ENCODE results near the gene LIPT1.
"Not testable (repeated sequence)": the region's sequence is repeated elsewhere in the genome, so short reads cannot be mapped to it uniquely, and the experiment has no call there.

The LIPT1 gene

GRCh38 chr2:99180755-99181623 lies 26.2 kb downstream of the LIPT1 start, which contains the start of the genes MITD1 and MRPL30:
Gene MITD1 (minus strand): TSS chr2:99181058. CDS start chr2:99180981, 77 bp downstream.
Gene MRPL30 (plus strand): TSS chr2:99181184. CDS start chr2:99186204, 5,020 bp downstream.
- peak; percentile 88 to 97 for DNase-seq

- DNase-seq: peak in 1 of 2 experiments; percentile 23
Observed at GRCh38 chr2:99181624-99182000, 26.8 kb downstream of the LIPT1 start.

GRCh38 chr2:99183025-99183424 lies 28.3 kb downstream of the LIPT1 start:
- no peak for DNase-seq

- no peak for DNase-seq
Observed at GRCh38 chr2:99184811-99185210, 30.0 kb downstream of the LIPT1 start.

- no peak for DNase-seq
Observed at GRCh38 chr2:99187011-99187410, 32.2 kb downstream of the LIPT1 start.

- DNase-seq: no peak
Observed at GRCh38 chr2:99188357-99188756, 33.6 kb downstream of the LIPT1 start.

GRCh38 chr2:99190548-99190947 lies 35.8 kb downstream of the LIPT1 start:
- no peak for DNase-seq

GRCh38 chr2:99192364-99192763 lies 37.6 kb downstream of the LIPT1 start:
- not testable (repeated sequence) for DNase-seq

- DNase-seq: no peak
Observed at GRCh38 chr2:99198103-99198841, 43.5 kb downstream of the LIPT1 start.

GRCh38 chr2:99200076-99200800 lies 45.5 kb downstream of the LIPT1 start:
- no peak for DNase-seq

GRCh38 chr2:99201959-99202678 lies 47.4 kb downstream of the LIPT1 start:
- no peak for DNase-seq

GRCh38 chr2:99205491-99205890 lies 50.7 kb downstream of the LIPT1 start:
- DNase-seq: no peak

Measured in SW 1271 (cell line).